K562 (cell line): ENCODE measurements around the gene SLC15A5.

Source experiments
- KLF10 ChIP-seq: fragments of 250-450 bp; sonication (Bioruptor Pico); IDR thresholded peaks from 2 replicates; pipeline ENCODE4 v1.6.1; 2021; ENCODE audit warnings: matching md5 sums
- RHOXF2B ChIP-seq: fragments of 250-450 bp; sonication (Bioruptor Pico); conservative IDR thresholded peaks from 2 replicates; pipeline ENCODE4 v1.5.1; 2021
- ZNF699 ChIP-seq: fragments of 250-450 bp; sonication (Bioruptor Pico); IDR thresholded peaks from 2 replicates; pipeline ENCODE4 v1.8.0; 2021; ENCODE audit warnings: mild to moderate bottlenecking, moderate library complexity; ENCODE audit not compliant: insufficient replicate concordance

GRCh38 chr12:16187660-16188059, 89.8 kb downstream of the SLC15A5 start:
- TF ChIP-seq RHOXF2B (CRISPR knock-in tag), result no peak
- TF ChIP-seq ZNF699 (CRISPR knock-in tag), result no peak
- no peak for TF ChIP-seq KLF10 (CRISPR knock-in tag)
